NCI-H2171 (cell line): ENCODE results near the gene ADGRA1.
"Not testable (repeated sequence)": the region's sequence is repeated elsewhere in the genome, so short reads cannot be mapped to it uniquely, and the experiment has no call there.

ENCODE experiments used
- DNase-seq: peaks from one replicate; lab custom pipeline; 2025; lab: John Stamatoyannopoulos, UW

ADGRA1 gene

GRCh38 chr10:133150226-133150625 is 62.5 kb downstream of the ADGRA1 start:
- DNase-seq, result no peak

- no peak for DNase-seq
Measured at GRCh38 chr10:133150656-133151055, 62.9 kb downstream of the ADGRA1 start.

- not testable (repeated sequence) for DNase-seq
Measured at GRCh38 chr10:133151071-133151470, 63.3 kb downstream of the ADGRA1 start.

GRCh38 chr10:133151543-133151972 is 63.8 kb downstream of the ADGRA1 start:
- no peak for DNase-seq

- DNase-seq, result no peak
Measured at GRCh38 chr10:133154411-133154810, 66.7 kb downstream of the ADGRA1 start.

GRCh38 chr10:133154996-133155778 is 67.5 kb downstream of the ADGRA1 start:
- DNase-seq, result no peak

GRCh38 chr10:133156674-133157579 is 69.2 kb downstream of the ADGRA1 start:
- DNase-seq, result no peak

GRCh38 chr10:133157662-133158436 is 70.1 kb downstream of the ADGRA1 start:
- DNase-seq, result no peak

- no peak for DNase-seq
Measured at GRCh38 chr10:133158437-133158755, 70.7 kb downstream of the ADGRA1 start.

- peak; percentile 51 for DNase-seq
Measured at GRCh38 chr10:133158756-133159610, 71.3 kb downstream of the ADGRA1 start.

GRCh38 chr10:133159611-133159949 is 71.9 kb downstream of the ADGRA1 start:
- no peak for DNase-seq

- DNase-seq, result no peak
Measured at GRCh38 chr10:133159950-133160825, 72.5 kb downstream of the ADGRA1 start, which contains the start of gene KNDC1. Gene KNDC1, plus strand, starts transcription at chr10:133160219. Its CDS starts 249 bp downstream, at chr10:133160468.

GRCh38 chr10:133160826-133161471 is 73.2 kb downstream of the ADGRA1 start:
- no peak for DNase-seq

GRCh38 chr10:133161486-133162109 is 73.9 kb downstream of the ADGRA1 start:
- no peak for DNase-seq

- no peak for DNase-seq
Measured at GRCh38 chr10:133162178-133162909, 74.6 kb downstream of the ADGRA1 start.

GRCh38 chr10:133162910-133163856 is 75.5 kb downstream of the ADGRA1 start:
- no peak for DNase-seq
